Medulla oblongata (tissue), 1 donor: ENCODE results near the gene MACC1.

ENCODE experiments used
- DNase-seq: peaks from one replicate; pipeline ENCODE4 v3.0.0-alpha.2; 2015; ENCODE audit errors: extremely low spot score

The MACC1 gene, protein sequence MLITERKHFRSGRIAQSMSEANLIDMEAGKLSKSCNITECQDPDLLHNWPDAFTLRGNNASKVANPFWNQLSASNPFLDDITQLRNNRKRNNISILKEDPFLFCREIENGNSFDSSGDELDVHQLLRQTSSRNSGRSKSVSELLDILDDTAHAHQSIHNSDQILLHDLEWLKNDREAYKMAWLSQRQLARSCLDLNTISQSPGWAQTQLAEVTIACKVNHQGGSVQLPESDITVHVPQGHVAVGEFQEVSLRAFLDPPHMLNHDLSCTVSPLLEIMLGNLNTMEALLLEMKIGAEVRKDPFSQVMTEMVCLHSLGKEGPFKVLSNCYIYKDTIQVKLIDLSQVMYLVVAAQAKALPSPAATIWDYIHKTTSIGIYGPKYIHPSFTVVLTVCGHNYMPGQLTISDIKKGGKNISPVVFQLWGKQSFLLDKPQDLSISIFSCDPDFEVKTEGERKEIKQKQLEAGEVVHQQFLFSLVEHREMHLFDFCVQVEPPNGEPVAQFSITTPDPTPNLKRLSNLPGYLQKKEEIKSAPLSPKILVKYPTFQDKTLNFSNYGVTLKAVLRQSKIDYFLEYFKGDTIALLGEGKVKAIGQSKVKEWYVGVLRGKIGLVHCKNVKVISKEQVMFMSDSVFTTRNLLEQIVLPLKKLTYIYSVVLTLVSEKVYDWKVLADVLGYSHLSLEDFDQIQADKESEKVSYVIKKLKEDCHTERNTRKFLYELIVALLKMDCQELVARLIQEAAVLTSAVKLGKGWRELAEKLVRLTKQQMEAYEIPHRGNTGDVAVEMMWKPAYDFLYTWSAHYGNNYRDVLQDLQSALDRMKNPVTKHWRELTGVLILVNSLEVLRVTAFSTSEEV

DNA sequence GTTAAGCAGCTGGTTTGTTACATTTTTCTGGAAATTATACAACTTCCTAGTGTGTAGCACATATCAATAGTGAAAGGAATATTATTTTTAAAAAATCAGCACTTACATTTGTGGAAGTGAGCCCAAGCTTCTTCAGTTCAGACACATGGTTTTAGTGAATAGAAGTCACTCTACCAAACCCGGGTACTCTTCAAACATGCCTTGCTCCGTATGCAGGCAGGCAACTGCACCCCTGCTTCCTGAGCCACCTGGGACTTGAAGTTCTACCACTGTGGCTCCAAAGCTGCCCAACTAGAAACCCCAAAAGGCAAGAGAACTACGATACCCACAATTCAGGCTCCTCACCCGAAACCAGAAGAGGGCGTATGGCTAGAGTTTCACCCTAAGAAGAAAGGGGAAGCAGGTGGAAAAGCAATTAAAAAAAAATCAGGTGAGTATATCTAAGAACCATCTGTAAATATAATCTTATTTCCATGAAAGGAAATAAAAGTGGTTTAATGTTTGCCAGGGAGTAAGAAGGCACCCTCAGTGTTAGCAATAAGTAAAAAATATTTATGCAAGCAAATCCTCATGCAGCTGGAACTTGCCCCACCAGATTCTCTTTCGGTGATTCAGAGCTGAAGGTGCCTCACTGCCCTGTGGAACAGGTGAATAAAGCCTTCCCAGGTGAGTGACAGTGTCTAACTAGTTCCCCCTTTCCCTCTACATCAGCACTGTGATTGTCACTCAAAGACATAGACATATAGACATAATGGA, at the start of gene MACC1:
Gene MACC1 (minus strand): TSS at position 192 of the 756 bp plus-strand sequence. CDS start 55,522 bp downstream, outside the sequence.
- peak; percentile 55 for DNase-seq

DNA sequence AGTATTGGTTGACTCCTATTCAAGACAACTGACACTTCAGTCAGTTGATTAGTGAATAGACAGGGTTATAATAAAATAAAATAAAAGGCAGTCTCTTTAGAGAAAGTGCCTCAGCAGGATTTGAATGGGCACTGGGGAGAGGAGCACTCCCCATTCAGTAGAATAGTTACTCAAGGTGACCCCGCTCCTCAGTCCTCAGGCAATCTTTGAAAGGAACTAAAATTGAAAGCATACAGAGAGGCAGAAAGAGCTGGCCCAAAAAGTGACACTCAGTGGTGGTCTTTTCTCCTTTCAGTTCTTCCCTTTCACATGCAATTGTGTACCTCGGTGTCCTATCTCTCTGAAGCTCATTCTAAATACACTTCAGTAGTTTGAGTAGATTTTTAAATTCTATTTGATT, 47.4 kb upstream of the MACC1 start:
- no peak for DNase-seq

DNA sequence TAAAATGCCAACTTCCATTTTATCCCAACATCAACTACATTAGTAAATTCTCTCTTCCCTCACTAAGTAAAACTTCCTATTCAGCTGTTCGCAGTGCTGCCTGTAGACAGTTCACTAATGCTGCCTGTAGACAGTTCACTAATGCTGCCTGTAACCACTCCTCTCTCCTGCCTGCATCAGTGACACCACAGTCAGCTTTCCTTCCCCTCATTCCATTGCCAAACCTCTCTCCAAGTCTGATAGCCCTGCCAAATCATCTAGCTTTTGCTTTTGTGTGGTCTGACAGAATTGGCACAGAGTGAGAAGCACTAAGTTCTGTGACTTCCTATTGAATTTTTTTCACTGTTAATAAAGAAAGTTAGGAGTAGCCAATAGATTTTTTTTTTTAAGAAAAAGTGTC, 43.0 kb upstream of the MACC1 start:
- peak; percentile 69 for DNase-seq

DNA sequence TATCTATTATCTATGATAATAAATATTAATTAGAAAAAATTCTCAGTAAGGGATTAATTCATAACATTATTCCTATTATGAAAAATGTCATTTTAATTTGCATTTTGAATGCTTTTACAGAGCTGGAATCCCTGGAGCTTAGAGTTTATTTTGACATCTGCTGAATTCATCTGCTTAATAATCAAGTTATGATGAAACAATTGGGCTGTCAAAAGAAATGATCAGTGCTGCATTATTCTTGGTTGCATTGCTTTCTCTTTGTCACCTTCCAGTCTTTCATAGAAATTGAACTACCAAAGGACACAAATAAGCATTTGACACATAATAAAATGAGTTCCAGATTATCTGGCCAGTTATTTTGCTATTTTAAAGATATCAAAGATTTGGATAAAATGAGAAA, 40.0 kb upstream of the MACC1 start:
- DNase-seq: no peak

DNA sequence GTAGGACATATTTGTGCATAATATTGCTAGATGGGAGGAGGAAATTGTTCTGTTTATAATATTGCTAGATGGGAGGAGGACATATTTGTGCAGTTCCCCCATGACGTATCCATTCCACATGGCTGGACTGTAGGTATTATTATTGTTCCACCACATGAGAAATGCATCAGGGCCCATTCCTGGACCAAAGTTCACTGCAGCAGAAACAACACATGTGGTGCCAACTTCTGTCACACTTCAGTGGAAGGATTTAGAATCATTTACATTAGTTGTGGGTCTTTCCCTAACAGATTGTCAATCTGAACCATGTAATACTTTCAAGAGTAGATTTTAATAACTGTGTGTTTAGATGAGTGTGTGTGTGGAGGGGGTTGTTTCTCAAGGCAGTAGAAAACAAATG, 32.7 kb upstream of the MACC1 start:
- DNase-seq: no peak

DNA sequence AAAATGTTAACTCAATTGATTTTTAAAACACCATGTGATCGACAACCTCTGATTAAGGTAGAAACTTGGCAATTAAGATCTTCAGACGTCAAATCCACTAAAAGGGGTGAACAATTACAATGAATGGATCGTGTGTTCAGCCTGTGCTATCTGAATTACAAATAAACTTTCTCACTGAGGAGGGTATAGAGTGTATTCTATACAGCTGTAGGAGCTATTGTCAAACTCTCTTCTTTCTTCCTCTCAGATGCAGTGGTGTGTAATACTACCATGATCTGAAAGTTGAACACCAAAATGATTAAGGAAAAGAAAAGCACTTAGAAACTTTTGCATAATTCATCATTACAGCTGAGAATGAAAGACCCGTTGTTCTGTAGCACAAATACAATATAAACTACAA, 32.2 kb upstream of the MACC1 start:
- peak; percentile 26 for DNase-seq

DNA sequence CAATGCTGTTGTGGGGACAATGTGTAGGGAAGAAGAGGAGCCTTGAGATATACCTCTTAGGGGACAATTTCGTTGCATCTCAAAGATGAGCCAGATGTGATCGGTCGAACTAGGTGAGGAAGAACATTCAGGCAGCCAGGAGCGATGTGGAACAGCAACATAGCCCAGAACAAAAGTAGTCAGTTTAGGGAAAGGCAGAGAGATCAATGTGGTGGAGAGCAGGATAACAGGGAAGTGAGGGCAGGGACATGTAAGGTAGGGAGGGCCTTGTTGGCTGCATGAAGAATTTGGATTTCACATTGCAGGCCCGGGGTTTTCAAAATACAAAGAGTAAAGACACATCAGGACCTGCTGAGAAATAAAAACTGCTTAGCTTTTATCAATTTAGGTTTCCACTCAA, 29.1 kb upstream of the MACC1 start:
- DNase-seq: no peak

DNA sequence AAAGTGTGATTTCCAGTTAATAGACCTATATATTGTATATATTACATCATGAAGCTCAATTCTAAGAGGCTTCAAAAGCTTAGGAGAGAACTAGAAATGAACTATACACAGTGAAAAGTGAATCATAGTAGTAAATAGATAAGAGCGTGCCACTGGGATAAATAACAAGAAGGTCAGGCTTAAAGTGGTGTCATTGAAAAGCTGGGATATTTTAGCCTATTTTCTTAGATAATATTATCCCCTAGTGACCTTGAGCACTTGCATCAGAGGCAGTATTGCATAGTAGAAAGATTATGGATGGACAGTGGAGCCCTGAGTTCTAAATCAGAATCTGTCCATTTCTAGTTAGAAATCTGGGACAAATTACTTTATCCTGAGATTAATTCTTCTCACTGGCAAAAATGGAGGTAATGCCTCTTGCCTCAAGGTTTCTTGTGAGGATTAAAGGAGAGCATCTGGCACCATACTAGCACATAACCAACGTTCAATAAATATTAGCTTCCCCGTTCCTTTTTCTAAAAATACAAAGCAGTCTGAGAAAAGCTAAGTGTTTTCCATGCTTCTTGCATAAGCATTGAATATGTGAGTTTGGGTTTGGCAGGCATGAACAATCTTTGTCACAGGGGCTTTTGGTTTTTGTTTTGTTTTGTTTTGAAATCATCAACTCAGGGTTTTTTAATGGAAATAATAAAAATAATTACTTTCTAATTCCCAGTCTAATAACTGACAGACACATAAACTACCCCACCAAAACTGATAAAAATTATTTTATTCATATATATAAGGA, 27.3 kb upstream of the MACC1 start:
- DNase-seq: no peak

DNA sequence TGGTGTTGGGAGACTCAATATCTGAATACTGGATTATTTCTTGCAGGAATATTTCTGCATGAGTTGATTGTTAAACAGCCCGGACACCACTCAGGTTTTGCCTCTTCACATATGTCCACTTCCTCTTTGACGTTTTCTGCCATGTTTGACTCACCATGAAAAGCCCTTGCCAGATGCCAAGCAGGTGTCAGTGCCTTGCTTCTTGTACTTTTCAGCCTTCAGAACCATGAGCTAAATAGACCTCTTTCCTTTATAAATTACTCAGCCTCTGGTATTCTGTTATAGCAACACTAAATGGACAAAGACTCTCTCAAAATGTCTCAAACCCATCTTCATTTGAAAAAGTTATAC, 24.7 kb upstream of the MACC1 start:
- DNase-seq: no peak

DNA sequence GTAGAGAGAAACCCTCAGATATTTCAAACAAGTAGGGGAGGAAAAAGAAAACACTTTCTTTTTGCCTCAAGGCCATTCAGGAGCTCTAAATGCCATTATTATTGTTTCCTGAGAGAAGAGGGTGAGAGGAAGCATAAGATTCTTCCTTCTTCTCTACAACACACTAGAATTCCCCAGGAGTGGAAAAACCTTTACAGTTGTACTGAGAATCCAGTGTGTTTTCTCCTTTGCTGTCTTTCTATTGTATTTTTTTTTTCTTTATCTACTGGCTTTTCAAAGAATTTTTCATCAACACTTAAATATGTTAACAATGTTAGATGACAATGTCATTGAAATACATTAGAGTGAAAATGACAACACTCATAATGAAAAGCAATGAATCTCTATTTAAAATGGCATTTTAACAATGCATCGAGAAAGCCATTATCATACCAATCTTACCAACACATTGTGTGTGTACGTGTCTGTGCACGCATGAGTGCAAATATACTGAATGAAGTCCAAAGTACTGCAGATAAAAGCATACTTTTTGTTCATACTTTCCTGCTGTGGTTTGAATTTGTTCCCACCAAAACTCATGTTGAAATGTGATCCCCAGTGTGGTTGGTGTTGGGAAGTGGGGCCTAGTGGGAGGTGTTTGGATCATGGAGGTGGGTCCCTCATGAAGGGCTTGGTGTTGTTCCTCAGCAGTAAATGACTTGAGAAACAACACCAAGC, 24.2 kb upstream of the MACC1 start:
- DNase-seq: no peak

DNA sequence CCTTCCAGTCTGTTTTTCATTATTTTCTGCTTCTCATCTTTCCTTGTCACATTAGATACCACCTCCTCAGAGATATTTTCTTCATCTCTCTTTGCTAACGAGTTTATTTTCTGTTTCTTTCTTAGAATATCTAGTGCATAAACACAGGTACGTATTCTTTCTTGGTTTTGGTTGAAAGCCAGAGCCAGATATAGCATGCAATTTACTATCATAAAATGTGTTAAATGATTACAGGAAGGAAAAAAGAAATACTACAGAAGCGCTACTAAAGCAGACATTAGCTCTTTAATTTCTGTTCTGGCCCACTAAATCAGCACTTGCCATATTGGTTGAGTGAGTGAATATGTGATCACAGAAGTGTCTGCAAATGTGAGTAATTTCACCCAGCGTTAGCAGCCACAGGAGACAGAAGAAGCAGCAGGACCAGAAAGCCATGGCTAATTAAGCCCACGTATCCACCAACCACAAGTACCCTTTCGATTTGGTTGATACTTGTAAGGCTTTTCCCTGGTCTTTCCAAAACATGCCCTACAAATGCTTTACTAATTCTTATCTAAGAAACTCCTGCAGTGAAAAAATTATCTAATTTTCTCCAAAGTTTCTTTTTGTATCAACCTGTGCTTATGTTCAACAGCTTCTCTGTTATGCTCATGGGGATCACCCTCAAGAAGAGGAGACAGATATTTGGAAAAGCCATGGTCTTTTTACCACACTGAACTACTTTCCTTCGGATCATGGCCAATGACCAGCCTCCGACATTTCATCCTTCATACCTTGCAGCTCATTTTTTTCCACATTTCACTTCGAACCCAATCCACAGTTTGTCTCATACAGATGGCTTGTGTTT, 23.1 kb upstream of the MACC1 start:
- no peak for DNase-seq

DNA sequence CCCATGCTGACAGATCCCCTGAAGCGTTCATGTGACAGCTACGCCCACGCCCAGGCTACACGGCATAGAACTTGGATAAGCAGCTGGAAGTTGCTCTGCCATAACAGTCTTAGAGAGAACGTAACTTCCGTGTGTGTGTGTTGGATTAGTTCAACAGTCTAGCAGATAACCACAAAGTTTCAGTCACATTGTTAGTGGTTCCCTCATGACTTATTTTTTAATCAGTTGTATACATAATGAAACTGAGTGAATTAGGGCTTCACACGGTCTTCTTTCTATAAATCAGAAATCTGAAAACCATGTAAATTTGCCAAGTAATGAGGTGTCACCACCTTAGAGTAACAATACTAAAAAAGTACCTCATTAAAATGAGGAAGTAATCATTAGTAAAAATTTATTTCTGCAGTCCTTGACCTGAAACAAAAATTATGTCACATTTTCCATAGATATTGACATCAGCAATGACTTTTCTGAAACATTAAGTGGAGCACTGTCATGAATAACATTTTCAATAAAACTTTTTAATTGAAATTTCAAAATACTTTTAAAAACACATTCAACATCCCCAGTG, 21.7 kb upstream of the MACC1 start:
- peak; percentile 68 for DNase-seq

DNA sequence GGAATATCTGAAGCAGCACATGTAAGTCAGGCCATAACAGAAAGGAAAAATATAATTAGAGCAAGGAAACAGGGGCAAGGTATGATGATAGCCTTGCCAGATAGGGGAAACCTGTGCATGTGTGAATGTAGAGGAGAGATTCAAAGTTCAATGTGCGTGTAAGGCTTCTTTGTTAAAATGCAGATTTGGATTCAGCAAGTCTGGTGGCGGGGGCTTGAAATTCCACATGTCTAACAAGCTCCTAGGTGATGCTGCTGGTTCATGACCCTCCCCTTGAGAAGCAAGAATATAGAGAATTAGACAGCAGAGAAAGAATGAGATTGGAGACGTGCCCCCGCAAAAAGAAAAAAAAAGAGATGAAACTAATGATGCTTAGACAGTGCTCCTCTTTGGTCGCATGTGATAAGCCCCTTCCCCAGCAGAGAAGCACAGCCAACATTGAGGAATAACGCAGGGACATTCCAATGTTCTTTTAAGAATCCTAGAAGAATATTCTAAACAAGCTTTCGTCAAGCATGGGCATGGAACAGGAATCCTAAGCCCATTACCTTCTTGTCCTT, 21.1 kb upstream of the MACC1 start:
- DNase-seq: no peak

DNA sequence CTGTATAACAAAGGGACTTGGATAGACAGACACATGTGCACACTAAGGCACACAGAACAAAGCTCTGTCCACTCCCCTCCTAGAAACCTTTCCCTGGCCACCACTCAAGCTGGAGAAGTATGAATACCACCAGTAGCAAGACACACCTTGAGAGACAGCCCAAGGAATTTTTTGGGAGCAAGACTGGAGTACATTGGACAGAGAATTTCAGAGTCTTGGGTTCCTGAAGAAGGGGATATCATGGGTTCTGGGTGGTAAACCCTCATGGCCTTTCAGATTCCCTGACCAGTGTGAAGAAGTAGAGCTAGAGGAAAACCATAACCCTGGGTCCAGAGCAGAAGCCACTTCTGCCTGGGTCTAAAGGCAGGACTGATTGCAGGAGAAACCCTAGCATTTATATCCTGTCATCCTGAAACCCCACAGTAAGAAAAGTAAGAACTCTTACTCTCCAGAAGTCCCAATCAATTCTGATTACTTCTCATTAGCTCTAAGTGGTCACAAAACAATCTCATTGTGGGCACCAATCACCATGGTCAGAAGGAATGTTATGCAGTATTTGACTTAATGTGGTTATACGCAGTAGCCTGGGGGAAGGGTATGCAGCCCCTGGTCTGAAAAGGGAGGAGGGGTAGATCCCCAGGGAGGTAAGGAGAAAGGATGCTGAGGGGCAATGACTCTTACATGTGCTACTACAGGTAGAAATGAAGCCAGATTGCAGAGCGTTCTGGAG, 20.4 kb upstream of the MACC1 start:
- DNase-seq: no peak

DNA sequence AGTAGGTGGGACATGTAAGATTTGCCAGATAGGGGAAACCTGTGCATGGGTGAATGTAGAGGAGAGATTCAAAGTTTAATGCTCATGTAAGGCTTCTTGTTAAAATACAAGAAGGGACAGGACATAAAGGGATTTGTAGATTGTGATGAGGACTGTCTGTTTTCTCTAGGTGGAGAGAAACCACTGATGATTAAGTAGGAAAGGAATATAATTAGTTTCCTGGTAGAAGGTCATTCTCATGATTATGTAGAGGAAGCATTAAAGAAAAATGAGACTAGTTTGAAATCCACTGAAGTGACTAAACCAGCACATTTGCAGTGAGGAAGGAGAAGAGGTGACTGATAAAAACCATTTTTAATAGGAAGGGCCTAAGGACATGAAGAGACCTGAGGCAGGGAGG, 19.6 kb upstream of the MACC1 start:
- no peak for DNase-seq

DNA sequence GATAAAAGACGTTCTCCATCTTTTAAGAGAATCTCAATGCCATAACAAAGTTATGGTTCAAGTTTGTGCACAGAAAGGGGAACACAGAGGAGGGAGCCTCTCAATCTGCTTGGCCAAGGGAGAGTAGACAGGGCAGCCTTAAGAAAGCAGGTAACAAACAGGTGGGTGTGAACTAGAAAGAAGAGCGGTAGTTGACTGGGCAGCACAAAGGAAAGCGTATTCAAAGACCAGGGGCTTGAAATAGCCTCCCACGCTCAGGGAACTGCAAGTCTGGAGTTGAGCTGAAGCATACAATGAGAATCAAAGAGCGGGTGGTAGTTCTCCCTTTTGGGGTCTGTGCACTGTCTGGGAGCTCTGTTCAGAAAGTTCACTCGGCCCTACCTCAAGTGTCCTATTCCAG, 18.9 kb upstream of the MACC1 start:
- DNase-seq: no peak

DNA sequence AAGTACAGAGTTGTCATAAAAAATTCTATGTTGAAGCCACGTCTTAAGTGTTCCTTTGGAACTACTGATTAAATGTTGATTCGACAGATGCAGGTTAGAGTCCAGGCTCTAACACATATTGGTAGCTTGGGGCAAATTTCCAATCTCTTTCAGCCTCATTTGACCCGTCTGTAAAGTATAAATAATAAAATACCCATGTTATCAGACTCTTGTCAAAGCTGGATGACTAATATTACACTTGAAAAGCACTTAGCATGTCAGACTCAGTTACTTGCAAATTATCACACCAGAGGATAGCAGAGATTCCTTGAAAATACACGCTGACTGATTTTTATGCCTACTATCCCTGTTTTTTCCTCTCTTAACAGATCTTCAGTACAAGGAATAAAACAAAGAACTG, 18.1 kb upstream of the MACC1 start:
- no peak for DNase-seq

DNA sequence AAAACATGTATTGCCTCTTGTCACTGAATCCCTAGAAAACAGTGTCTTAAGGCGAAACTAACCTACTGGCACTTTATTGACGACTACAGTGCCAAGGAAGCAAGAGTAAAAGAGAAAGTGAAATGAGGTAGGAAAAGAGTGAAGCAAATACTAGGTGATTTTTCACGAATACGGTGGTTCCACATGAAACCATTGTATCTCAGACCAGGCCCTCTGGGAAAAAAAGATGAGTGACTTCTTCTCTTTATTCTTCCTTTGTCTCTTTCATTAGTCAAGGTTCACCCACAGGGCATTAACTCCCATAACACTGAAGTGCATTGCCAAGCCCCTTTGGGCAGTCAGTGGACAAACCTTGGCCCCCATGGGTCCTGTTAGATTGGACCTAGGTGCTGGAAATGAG, 16.2 kb upstream of the MACC1 start:
- no peak for DNase-seq

DNA sequence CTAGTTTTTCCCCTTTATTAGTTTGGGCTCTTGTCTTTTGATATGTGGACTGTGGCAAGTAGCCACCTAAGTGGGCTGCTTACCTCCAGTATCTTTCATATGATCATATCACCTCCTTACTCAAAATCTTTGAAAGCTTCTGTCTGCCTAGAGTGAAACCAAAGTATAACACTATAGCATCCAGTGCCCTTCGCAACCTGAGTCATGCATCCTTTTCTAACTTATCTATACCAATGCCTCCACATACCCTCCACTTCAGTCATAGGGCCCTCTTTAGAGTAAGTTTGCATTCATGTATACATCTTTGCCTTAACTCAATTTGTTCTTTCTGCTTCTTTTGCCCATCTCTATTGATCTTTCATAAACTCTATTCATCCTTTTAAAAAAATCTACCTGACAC, 15.7 kb upstream of the MACC1 start:
- no peak for DNase-seq
